ENCODE results near the gene LGALS9.
"Not testable (repeated sequence)": the region's sequence is repeated elsewhere in the genome, so short reads cannot be mapped to it uniquely, and the experiment has no call there.

Gene LGALS9

DNA sequence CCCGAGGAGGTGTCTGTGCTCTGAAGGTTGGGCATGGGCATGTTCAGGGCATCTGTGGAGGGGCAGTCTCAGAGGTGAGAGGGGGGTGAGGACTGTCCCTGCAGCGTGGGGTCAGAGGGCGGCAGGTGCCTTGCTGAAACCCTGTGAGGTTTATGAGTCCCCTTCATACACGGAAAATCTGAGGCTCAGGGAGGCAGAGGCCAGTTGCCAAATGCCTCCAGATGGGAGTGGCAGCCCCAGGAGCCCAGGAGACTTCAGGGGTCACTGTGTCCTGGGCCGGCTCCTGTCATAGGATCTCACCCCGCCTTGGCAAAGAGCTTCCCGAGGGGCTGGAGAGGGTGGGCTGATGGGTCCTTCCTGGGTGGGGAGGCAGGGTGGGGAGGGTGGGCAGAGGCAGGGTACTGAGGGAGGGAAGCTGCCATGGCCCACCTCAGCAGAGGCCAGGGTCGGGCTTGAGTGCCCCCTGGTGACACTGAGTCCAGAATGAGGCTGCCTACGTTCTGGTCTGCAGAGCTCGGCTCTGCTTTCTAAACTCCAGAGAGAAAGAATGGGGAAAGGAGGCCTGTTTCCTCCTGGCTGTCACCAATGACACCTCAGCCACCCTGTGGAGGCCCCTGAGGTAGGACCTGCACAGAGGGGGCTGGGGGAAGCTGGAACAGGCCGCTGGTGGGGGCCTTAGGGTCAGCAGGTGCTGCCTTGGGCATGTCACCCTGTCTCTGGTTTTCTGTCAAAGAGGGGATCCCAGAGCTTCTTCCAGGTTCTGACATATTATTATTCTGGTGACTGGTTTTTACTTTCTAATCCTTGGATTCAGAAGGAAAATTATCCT lies 1.1 kb downstream of the LGALS9 start:
- DNase-seq (ENCODE audit: low spot score), result no peak
- ChIA-PET POLR2A (ENCODE audit: low non-redundant PET) (no interaction called here), CTCF (interaction anchor here (0.7 to 1.3 kb wide), 2 partner anchors 22 to 136 kb away, joined by 3 to 4 read pairs; no protein-coding TSS in a partner anchor)
- TF ChIP-seq, protein P1, sequence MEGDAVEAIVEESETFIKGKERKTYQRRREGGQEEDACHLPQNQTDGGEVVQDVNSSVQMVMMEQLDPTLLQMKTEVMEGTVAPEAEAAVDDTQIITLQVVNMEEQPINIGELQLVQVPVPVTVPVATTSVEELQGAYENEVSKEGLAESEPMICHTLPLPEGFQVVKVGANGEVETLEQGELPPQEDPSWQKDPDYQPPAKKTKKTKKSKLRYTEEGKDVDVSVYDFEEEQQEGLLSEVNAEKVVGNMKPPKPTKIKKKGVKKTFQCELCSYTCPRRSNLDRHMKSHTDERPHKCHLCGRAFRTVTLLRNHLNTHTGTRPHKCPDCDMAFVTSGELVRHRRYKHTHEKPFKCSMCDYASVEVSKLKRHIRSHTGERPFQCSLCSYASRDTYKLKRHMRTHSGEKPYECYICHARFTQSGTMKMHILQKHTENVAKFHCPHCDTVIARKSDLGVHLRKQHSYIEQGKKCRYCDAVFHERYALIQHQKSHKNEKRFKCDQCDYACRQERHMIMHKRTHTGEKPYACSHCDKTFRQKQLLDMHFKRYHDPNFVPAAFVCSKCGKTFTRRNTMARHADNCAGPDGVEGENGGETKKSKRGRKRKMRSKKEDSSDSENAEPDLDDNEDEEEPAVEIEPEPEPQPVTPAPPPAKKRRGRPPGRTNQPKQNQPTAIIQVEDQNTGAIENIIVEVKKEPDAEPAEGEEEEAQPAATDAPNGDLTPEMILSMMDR (conservative IDR thresholded peaks at IDR 0.05; ENCODE audit: low read depth), result no peak
- H3K27ac ChIP-seq, result no peak overlapping the region

DNA sequence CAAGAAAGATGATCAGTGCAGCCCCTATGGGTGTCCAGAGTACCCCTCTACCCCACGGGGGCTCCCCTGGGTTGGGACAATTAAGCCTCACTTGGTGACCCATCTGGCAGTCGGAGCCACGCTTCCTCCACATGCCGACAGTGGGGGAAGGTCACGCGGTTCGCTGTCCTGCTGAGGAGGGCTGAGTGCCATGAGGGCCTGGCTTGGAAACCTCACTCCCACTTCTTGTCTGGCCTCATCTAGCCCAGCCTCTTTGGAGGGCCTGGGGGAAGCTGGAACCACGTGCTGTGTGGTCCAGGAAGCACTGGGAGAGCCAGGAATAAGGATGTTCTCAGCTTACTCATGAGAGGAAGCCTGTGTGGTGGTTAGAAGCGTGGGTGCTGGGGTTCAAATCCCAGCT lies 1.8 kb downstream of the LGALS9 start:
- CTCF ChIA-PET, result interaction anchor here (0.6 to 1.3 kb wide), 2 partner anchors 22 to 233 kb away, joined by 3 read pairs; no protein-coding TSS in a partner anchor
- H3K27ac ChIP-seq; POLR2A ChIA-PET (ENCODE audit: low non-redundant PET): not testable (repeated sequence)

DNA sequence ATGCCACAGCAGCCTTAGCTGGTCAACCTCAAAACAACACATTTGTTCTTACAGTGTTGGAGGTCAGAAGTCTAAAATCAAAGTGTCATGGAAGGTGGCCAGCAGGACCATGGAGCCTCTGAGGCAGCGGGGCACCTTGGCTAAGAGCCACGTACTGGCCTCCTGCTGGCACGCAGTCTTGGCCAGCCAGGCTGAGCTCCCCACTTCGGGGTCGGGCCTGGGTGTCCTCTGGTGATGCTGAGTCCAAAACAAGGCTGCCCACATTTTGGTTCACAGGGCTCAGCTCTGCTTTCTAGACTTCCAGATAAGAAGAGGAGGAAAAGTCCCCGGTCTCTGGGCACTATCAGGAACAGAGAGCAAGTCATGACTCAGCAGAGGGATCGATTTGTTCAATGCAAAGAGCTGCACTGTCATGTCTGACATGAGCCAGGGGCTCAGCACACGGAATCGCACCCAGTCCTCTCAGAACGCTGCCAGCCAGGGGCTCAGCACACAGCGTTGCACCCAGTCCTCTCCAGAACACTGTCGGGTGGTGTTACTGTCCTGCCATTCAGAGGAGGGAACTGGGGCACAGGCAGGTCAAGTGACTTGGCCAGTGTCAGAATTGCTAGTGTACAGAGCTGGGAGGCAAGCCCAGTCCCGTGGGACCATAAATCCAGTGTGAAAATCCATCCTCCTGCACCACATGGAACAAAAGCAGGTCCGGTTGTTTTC lies 2.5 kb downstream of the LGALS9 start:
- TF ChIP-seq, protein P1 (conservative IDR thresholded peaks at IDR 0.05; ENCODE audit: low read depth), result no peak
- no peak for DNase-seq (ENCODE audit: low spot score)
- H3K27ac ChIP-seq, result no peak overlapping the region
- POLR2A ChIA-PET (ENCODE audit: low non-redundant PET), result no interaction called here
- CTCF ChIA-PET, result interaction anchor here (0.6 to 1.3 kb wide), 2 partner anchors 21 to 233 kb away, joined by 3 read pairs; no protein-coding TSS in a partner anchor

More for the DNA sequence above, 1.8 kb downstream of the LGALS9 start:
- DNase-seq (ENCODE audit: low spot score), result not testable (repeated sequence)

GRCh38 chr17:27634026-27634335 lies 3.0 kb downstream of the LGALS9 start:
- no peak overlapping the region for H3K27ac ChIP-seq
- CTCF ChIA-PET, result no interaction called here
- POLR2A ChIA-PET (ENCODE audit: low non-redundant PET), result no interaction called here
- no peak for DNase-seq (ENCODE audit: low spot score)
- TF ChIP-seq, protein P1 (conservative IDR thresholded peaks at IDR 0.05; ENCODE audit: low read depth), result no peak

GRCh38 chr17:27634776-27635175 lies 3.8 kb downstream of the LGALS9 start:
- TF ChIP-seq, protein P1 (conservative IDR thresholded peaks at IDR 0.05; ENCODE audit: low read depth), result no peak
- DNase-seq (ENCODE audit: low spot score), result no peak
- POLR2A ChIA-PET (ENCODE audit: low non-redundant PET), result no interaction called here
- CTCF ChIA-PET, result interaction anchor here (0.6 kb wide), 1 partner anchor 21 kb away, joined by 5 read pairs; no protein-coding TSS in a partner anchor
- no peak overlapping the region for H3K27ac ChIP-seq

- CTCF ChIA-PET, result interaction anchor here (0.6 kb wide), 1 partner anchor 21 kb away, joined by 5 read pairs; no protein-coding TSS in a partner anchor
- no peak for DNase-seq (ENCODE audit: low spot score)
- TF ChIP-seq, protein P1 (conservative IDR thresholded peaks at IDR 0.05; ENCODE audit: low read depth), result no peak
- POLR2A ChIA-PET (ENCODE audit: low non-redundant PET), result no interaction called here
- no peak overlapping the region for H3K27ac ChIP-seq
Measured at GRCh38 chr17:27635275-27635823, 4.4 kb downstream of the LGALS9 start.

DNA sequence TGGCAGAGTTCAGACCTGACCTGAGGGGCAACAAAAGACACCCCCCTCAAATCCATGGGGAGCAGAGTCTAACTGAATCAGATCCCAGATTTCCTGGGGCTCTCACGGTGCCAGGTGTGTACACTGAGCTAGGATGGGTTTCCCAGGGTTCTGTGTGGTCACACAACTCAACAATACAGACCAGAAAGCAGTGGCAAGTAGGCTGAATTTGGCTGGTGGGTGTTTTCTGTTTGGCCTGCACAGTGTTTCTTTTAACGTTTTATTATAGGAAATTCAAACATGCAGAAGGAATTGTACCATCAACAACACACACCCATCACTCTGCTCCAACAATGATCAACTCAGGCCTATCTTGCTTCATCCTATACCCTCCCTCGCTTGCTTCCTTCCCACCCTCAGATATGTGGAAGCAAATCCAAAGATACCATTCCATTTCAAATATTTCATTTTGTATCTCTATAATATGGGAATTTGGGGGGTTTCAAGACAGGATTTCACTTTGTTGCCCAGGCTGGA lies 5.1 kb downstream of the LGALS9 start:
- POLR2A ChIA-PET (ENCODE audit: low non-redundant PET); H3K27ac ChIP-seq; CTCF ChIA-PET; DNase-seq (ENCODE audit: low spot score): not testable (repeated sequence)

DNA sequence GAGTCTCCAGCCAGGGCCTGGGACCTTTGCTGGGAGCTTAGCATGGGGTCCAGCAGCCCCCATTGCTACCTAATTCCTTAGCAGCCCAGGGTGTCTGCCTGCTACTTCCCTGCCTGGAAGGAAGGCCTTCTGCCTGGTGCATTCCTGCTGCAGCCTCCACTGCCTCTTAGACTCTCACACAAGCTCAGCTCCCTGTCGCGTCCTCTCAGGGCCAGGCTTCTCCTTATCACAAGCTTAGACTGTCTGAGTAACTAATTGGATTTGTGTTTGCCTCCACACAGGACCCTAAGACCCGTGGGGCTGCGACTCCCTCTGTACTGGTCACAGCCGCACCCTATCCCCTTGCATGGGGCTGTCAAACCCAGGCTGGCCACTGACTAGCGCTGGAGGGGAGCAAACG lies 6.8 kb downstream of the LGALS9 start:
- DNase-seq (ENCODE audit: low spot score); POLR2A ChIA-PET (ENCODE audit: low non-redundant PET); H3K27ac ChIP-seq: not testable (repeated sequence)
- CTCF ChIA-PET, result interaction anchor here (0.6 kb wide), 1 partner anchor 523 kb away, joined by 3 read pairs; no protein-coding TSS in a partner anchor

- CTCF ChIA-PET, result interaction anchor here (0.6 kb wide), 1 partner anchor 523 kb away, joined by 3 read pairs; no protein-coding TSS in a partner anchor
- H3K27ac ChIP-seq; DNase-seq (ENCODE audit: low spot score); POLR2A ChIA-PET (ENCODE audit: low non-redundant PET): not testable (repeated sequence)
Measured at GRCh38 chr17:27638415-27638914, 7.5 kb downstream of the LGALS9 start.

Measured in RWPE1 (cell line).